HEK293 (cell line): ENCODE data around the gene CFAP53.

Source experiments
- GLI4 ChIP-seq: fragments of 450-650 bp; formaldehyde crosslinking; IDR thresholded peaks from 2 replicates; pipeline ENCODE4 v1.5.1; 2016; ENCODE audit warnings: missing biosample characterization, missing genetic modification characterization
- GLIS1 ChIP-seq: fragments of 450-650 bp; formaldehyde crosslinking; IDR thresholded peaks from 2 replicates; pipeline ENCODE4 v1.5.1; 2016; ENCODE audit warnings: missing biosample characterization, missing genetic modification characterization
- GLIS2 ChIP-seq: fragments of 450-650 bp; formaldehyde crosslinking; IDR thresholded peaks from 2 replicates; pipeline ENCODE4 v1.5.1; 2016; ENCODE audit warnings: missing biosample characterization, missing genetic modification characterization
- KLF9 ChIP-seq: fragments of 450-650 bp; formaldehyde crosslinking; IDR thresholded peaks from 2 replicates; pipeline ENCODE4 v1.5.1; 2016; ENCODE audit warnings: missing biosample characterization, missing genetic modification characterization, low read depth
- SP3 ChIP-seq: fragments of 450-650 bp; formaldehyde crosslinking; IDR thresholded peaks from 2 replicates; pipeline ENCODE4 v1.5.1; 2016; ENCODE audit warnings: missing biosample characterization, missing genetic modification characterization
- ZBTB20 ChIP-seq: fragments of 450-650 bp; formaldehyde crosslinking; IDR thresholded peaks from 2 replicates; pipeline ENCODE4 v1.5.1; 2016; ENCODE audit warnings: missing biosample characterization, missing genetic modification characterization
- ZBTB21 ChIP-seq: fragments of 450-650 bp; formaldehyde crosslinking; IDR thresholded peaks from 2 replicates; pipeline ENCODE4 v1.5.1; 2017; ENCODE audit warnings: missing biosample characterization, missing genetic modification characterization
- ZBTB8A ChIP-seq: fragments of 450-650 bp; formaldehyde crosslinking; IDR thresholded peaks from 2 replicates; pipeline ENCODE4 v1.5.1; 2016; ENCODE audit warnings: missing biosample characterization, missing genetic modification characterization
- ZFP3 ChIP-seq: fragments of 450-650 bp; formaldehyde crosslinking; IDR thresholded peaks from 2 replicates; pipeline ENCODE4 v1.5.1; 2016; ENCODE audit warnings: low read depth, missing biosample characterization, missing genetic modification characterization
- ZFP69B ChIP-seq: fragments of 450-650 bp; formaldehyde crosslinking; IDR thresholded peaks from 2 replicates; pipeline ENCODE4 v1.5.1; 2016; ENCODE audit warnings: missing biosample characterization, missing genetic modification characterization
- ZNF223 ChIP-seq: fragments of 450-650 bp; formaldehyde crosslinking; IDR thresholded peaks from 2 replicates; pipeline ENCODE4 v1.5.1; 2016; ENCODE audit warnings: missing biosample characterization, missing genetic modification characterization
- ZNF473 ChIP-seq: fragments of 450-650 bp; formaldehyde crosslinking; IDR thresholded peaks from 2 replicates; pipeline ENCODE4 v1.5.1; 2017; ENCODE audit warnings: missing biosample characterization, missing genetic modification characterization
- ZNF521 ChIP-seq: fragments of 450-650 bp; formaldehyde crosslinking; IDR thresholded peaks from 2 replicates; pipeline ENCODE4 v1.5.1; 2017; ENCODE audit warnings: missing biosample characterization, mild to moderate bottlenecking, missing genetic modification characterization
- ZNF623 ChIP-seq: fragments of 450-650 bp; formaldehyde crosslinking; IDR thresholded peaks from 2 replicates; pipeline ENCODE4 v1.5.1; 2016; ENCODE audit warnings: missing biosample characterization, missing genetic modification characterization
- ZNF677 ChIP-seq: fragments of 450-650 bp; IDR thresholded peaks from 2 replicates; pipeline ENCODE4 v1.5.0; 2018; ENCODE audit warnings: missing biosample characterization, mild to moderate bottlenecking, missing genetic modification characterization, moderate library complexity
- ZXDB ChIP-seq: fragments of 450-650 bp; formaldehyde crosslinking; IDR thresholded peaks from 2 replicates; pipeline ENCODE4 v1.5.1; 2016; ENCODE audit warnings: missing biosample characterization, missing genetic modification characterization
- TF ChIP-seq, protein P1 (sequence below): IDR thresholded peaks from 2 replicates; pipeline ENCODE4 v1.6.1; 2011; ENCODE audit warnings: mild to moderate bottlenecking, low read depth, low read length, borderline replicate concordance
- TF ChIP-seq, protein P2 (sequence below): fragments of 450-650 bp; formaldehyde crosslinking; IDR thresholded peaks from 2 replicates; pipeline ENCODE4 v1.5.1; 2016; ENCODE audit warnings: missing biosample characterization, missing genetic modification characterization
- TF ChIP-seq, protein P3 (sequence below): fragments of 450-650 bp; formaldehyde crosslinking; IDR thresholded peaks from 2 replicates; pipeline ENCODE4 v1.5.1; 2016; ENCODE audit warnings: missing biosample characterization, missing genetic modification characterization, borderline replicate concordance
- TF ChIP-seq, protein P4 (sequence below): fragments of 450-650 bp; formaldehyde crosslinking; conservative IDR thresholded peaks from 2 replicates; pipeline ENCODE4 v1.5.1; 2016; ENCODE audit warnings: low read depth, missing biosample characterization, missing genetic modification characterization
- TF ChIP-seq, protein P5 (sequence below): fragments of 450-650 bp; formaldehyde crosslinking; IDR thresholded peaks from 2 replicates; pipeline ENCODE4 v1.5.1; 2016; ENCODE audit warnings: missing biosample characterization, missing genetic modification characterization
- TF ChIP-seq, protein P6 (sequence below): fragments of 450-650 bp; IDR thresholded peaks from 2 replicates; pipeline ENCODE4 v1.5.1; 2018; ENCODE audit warnings: missing biosample characterization, mild to moderate bottlenecking, missing genetic modification characterization
- TF ChIP-seq, protein P7 (sequence below): fragments of 450-650 bp; formaldehyde crosslinking; optimal IDR thresholded peaks from 2 replicates; pipeline ENCODE3; 2016; ENCODE audit warnings: missing biosample characterization, mild to moderate bottlenecking, missing genetic modification characterization

Gene CFAP53

DNA sequence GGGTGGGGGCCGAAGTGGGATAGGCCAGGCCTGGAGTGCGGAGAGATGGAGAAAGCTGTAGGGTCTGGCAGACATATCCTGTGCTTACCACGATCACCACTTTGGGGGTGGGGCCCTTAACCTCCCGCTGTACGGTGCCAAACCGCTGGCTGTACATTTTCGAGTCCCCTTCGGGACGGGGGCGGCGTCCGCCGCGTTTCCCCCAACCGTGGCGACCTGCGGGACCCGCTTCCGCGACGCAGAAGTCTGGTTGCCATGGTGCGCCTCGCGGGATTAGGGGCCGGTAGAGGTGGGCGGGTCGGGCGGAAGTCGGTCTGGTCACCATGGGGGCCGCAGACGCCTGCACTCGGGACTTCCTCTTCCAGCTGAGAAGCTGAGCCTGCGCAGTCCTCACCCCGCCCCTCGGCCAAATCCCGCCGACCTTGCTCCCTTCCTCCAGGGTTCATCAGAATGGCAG lies at the start of gene CFAP53 (continued):
- TF ChIP-seq, protein P1, sequence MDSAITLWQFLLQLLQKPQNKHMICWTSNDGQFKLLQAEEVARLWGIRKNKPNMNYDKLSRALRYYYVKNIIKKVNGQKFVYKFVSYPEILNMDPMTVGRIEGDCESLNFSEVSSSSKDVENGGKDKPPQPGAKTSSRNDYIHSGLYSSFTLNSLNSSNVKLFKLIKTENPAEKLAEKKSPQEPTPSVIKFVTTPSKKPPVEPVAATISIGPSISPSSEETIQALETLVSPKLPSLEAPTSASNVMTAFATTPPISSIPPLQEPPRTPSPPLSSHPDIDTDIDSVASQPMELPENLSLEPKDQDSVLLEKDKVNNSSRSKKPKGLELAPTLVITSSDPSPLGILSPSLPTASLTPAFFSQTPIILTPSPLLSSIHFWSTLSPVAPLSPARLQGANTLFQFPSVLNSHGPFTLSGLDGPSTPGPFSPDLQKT = no peak
- TF ChIP-seq ZFP3 (tag by site-specific recombination) = no peak
- TF ChIP-seq, protein P2, sequence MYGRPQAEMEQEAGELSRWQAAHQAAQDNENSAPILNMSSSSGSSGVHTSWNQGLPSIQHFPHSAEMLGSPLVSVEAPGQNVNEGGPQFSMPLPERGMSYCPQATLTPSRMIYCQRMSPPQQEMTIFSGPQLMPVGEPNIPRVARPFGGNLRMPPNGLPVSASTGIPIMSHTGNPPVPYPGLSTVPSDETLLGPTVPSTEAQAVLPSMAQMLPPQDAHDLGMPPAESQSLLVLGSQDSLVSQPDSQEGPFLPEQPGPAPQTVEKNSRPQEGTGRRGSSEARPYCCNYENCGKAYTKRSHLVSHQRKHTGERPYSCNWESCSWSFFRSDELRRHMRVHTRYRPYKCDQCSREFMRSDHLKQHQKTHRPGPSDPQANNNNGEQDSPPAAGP = no peak
- peak; percentile 78 for TF ChIP-seq GLIS2 (tag by site-specific recombination)
- no peak for TF ChIP-seq ZNF223 (tag by site-specific recombination)
- TF ChIP-seq, protein P3, sequence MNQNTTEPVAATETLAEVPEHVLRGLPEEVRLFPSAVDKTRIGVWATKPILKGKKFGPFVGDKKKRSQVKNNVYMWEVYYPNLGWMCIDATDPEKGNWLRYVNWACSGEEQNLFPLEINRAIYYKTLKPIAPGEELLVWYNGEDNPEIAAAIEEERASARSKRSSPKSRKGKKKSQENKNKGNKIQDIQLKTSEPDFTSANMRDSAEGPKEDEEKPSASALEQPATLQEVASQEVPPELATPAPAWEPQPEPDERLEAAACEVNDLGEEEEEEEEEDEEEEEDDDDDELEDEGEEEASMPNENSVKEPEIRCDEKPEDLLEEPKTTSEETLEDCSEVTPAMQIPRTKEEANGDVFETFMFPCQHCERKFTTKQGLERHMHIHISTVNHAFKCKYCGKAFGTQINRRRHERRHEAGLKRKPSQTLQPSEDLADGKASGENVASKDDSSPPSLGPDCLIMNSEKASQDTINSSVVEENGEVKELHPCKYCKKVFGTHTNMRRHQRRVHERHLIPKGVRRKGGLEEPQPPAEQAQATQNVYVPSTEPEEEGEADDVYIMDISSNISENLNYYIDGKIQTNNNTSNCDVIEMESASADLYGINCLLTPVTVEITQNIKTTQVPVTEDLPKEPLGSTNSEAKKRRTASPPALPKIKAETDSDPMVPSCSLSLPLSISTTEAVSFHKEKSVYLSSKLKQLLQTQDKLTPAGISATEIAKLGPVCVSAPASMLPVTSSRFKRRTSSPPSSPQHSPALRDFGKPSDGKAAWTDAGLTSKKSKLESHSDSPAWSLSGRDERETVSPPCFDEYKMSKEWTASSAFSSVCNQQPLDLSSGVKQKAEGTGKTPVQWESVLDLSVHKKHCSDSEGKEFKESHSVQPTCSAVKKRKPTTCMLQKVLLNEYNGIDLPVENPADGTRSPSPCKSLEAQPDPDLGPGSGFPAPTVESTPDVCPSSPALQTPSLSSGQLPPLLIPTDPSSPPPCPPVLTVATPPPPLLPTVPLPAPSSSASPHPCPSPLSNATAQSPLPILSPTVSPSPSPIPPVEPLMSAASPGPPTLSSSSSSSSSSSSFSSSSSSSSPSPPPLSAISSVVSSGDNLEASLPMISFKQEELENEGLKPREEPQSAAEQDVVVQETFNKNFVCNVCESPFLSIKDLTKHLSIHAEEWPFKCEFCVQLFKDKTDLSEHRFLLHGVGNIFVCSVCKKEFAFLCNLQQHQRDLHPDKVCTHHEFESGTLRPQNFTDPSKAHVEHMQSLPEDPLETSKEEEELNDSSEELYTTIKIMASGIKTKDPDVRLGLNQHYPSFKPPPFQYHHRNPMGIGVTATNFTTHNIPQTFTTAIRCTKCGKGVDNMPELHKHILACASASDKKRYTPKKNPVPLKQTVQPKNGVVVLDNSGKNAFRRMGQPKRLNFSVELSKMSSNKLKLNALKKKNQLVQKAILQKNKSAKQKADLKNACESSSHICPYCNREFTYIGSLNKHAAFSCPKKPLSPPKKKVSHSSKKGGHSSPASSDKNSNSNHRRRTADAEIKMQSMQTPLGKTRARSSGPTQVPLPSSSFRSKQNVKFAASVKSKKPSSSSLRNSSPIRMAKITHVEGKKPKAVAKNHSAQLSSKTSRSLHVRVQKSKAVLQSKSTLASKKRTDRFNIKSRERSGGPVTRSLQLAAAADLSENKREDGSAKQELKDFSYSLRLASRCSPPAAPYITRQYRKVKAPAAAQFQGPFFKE = no peak
- peak; percentile 76 for TF ChIP-seq SP3
- peak; percentile 96 for TF ChIP-seq KLF9
- TF ChIP-seq ZFP69B (tag by site-specific recombination) = 0 out of 2 replicates have a peak, but pooled peaks have one; percentile 40
- TF ChIP-seq ZBTB21 (tag by site-specific recombination) = no peak
- TF ChIP-seq, protein P4, sequence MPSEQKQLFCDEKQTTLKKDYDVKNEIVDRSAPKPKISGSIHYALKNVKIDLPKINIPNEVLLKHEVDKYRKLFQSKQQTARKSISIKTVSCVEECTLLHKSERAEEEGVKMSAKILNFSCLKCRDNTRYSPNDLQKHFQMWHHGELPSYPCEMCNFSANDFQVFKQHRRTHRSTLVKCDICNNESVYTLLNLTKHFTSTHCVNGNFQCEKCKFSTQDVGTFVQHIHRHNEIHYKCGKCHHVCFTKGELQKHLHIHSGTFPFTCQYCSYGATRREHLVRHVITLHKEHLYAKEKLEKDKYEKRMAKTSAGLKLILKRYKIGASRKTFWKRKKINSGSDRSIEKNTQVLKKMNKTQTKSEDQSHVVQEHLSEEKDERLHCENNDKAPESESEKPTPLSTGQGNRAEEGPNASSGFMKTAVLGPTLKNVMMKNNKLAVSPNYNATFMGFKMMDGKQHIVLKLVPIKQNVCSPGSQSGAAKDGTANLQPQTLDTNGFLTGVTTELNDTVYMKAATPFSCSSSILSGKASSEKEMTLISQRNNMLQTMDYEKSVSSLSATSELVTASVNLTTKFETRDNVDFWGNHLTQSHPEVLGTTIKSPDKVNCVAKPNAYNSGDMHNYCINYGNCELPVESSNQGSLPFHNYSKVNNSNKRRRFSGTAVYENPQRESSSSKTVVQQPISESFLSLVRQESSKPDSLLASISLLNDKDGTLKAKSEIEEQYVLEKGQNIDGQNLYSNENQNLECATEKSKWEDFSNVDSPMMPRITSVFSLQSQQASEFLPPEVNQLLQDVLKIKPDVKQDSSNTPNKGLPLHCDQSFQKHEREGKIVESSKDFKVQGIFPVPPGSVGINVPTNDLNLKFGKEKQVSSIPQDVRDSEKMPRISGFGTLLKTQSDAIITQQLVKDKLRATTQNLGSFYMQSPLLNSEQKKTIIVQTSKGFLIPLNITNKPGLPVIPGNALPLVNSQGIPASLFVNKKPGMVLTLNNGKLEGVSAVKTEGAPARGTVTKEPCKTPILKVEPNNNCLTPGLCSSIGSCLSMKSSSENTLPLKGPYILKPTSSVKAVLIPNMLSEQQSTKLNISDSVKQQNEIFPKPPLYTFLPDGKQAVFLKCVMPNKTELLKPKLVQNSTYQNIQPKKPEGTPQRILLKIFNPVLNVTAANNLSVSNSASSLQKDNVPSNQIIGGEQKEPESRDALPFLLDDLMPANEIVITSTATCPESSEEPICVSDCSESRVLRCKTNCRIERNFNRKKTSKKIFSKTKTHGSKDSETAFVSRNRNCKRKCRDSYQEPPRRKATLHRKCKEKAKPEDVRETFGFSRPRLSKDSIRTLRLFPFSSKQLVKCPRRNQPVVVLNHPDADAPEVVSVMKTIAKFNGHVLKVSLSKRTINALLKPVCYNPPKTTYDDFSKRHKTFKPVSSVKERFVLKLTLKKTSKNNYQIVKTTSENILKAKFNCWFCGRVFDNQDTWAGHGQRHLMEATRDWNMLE (tag by site-specific recombination) = 0 out of 2 replicates have a peak, but pooled peaks have one; percentile 20
- no peak for TF ChIP-seq ZNF521 (tag by site-specific recombination)
- TF ChIP-seq ZNF623 = no peak
- peak; percentile 74 for TF ChIP-seq ZXDB (tag by site-specific recombination)
- TF ChIP-seq ZBTB8A (tag by site-specific recombination) = no peak
- peak; percentile 28; the same call in 1 of the 2 replicates for TF ChIP-seq GLIS1
- TF ChIP-seq, protein P5, sequence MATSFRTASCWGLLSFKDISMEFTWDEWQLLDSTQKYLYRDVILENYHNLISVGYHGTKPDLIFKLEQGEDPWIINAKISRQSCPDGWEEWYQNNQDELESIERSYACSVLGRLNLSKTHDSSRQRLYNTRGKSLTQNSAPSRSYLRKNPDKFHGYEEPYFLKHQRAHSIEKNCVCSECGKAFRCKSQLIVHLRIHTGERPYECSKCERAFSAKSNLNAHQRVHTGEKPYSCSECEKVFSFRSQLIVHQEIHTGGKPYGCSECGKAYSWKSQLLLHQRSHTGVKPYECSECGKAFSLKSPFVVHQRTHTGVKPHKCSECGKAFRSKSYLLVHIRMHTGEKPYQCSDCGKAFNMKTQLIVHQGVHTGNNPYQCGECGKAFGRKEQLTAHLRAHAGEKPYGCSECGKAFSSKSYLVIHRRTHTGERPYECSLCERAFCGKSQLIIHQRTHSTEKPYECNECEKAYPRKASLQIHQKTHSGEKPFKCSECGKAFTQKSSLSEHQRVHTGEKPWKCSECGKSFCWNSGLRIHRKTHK = no peak
- TF ChIP-seq ZBTB20 = no peak; the same call in 1 of the 2 replicates
- TF ChIP-seq, protein P6, sequence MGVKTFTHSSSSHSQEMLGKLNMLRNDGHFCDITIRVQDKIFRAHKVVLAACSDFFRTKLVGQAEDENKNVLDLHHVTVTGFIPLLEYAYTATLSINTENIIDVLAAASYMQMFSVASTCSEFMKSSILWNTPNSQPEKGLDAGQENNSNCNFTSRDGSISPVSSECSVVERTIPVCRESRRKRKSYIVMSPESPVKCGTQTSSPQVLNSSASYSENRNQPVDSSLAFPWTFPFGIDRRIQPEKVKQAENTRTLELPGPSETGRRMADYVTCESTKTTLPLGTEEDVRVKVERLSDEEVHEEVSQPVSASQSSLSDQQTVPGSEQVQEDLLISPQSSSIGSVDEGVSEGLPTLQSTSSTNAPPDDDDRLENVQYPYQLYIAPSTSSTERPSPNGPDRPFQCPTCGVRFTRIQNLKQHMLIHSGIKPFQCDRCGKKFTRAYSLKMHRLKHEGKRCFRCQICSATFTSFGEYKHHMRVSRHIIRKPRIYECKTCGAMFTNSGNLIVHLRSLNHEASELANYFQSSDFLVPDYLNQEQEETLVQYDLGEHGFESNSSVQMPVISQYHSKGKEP (tag by site-specific recombination) = no peak
- TF ChIP-seq, protein P7, sequence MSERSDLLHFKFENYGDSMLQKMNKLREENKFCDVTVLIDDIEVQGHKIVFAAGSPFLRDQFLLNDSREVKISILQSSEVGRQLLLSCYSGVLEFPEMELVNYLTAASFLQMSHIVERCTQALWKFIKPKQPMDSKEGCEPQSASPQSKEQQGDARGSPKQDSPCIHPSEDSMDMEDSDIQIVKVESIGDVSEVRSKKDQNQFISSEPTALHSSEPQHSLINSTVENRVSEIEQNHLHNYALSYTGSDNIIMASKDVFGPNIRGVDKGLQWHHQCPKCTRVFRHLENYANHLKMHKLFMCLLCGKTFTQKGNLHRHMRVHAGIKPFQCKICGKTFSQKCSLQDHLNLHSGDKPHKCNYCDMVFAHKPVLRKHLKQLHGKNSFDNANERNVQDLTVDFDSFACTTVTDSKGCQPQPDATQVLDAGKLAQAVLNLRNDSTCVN (tag by site-specific recombination) = peak; percentile 27
- no peak for TF ChIP-seq ZNF677
- no peak for TF ChIP-seq GLI4 (tag by site-specific recombination)
- TF ChIP-seq ZNF473 (tag by site-specific recombination) = no peak
